OCI-LY7 (cell line): ENCODE results near the gene CARD11. TPM values are rescaled to one million over a fixed set of nuclear protein-coding genes. Genes with fewer than 3 reads are reported as not detected.

Source experiments
- BruUV-seq: library from RNA; stranded (reverse); fragments of 400-500 nt; replicated peaks from 2 replicates; lab custom pipeline; 2021; lab: Mats Ljungman, UMichigan
- CTCF ChIA-PET: fragments of 300-600 bp; sonication (Branson Sonifier 250); formaldehyde crosslinking; loops from one replicate; lab custom pipeline; 2022; ENCODE audit warnings: antibody characterized with exemption; ENCODE audit not compliant: unreplicated experiment; lab: Charles Lee
- POLR2A ChIA-PET: fragments of 300-600 bp; sonication (Branson Sonifier 250); formaldehyde crosslinking; loops from one replicate; lab custom pipeline; 2022; ENCODE audit warnings: antibody characterized with exemption; lab: Charles Lee
- DNase-seq: peaks from one replicate; pipeline ENCODE4 v3.0.0-alpha.2; 2015; ENCODE audit warnings: low spot score
- H2AFZ ChIP-seq: fragments of 200-600 bp; sonication (generic), shearing (Covaris generic); 2 replicates; pipeline ENCODE4 v1.6.1; 2014; ENCODE audit warnings: mild to moderate bottlenecking, antibody characterized with exemption, low read length, moderate library complexity
- H3K27ac ChIP-seq: fragments of 200-600 bp; sonication (generic); 2 replicates; pipeline ENCODE4 v1.5.1; 2014; ENCODE audit warnings: mixed run types, low read depth, mild to moderate bottlenecking, moderate library complexity, low read length, inconsistent platforms; ENCODE audit not compliant: poor library complexity, severe bottlenecking
- H3K36me3 ChIP-seq: fragments of 200-600 bp; sonication (generic); 2 replicates; pipeline ENCODE4 v1.6.1; 2014; ENCODE audit warnings: mild to moderate bottlenecking, antibody characterized with exemption, low read length, moderate library complexity, mixed read lengths; ENCODE audit not compliant: insufficient read depth
- H3K4me1 ChIP-seq: fragments of 200-600 bp; sonication (generic); 2 replicates; pipeline ENCODE4 v1.5.1; 2014; ENCODE audit warnings: mild to moderate bottlenecking, low read length; ENCODE audit not compliant: insufficient read depth, poor library complexity, severe bottlenecking
- H3K4me2 ChIP-seq: fragments of 200-600 bp; sonication (generic); 2 replicates; pipeline ENCODE4 v1.6.1; 2014; ENCODE audit warnings: mild to moderate bottlenecking, low read length
- H3K4me3 ChIP-seq: fragments of 200-600 bp; sonication (generic); 2 replicates; pipeline ENCODE4 v1.5.1; 2014; ENCODE audit warnings: mild to moderate bottlenecking, low read depth, low read length; ENCODE audit not compliant: poor library complexity, severe bottlenecking
- H3K79me2 ChIP-seq: fragments of 200-600 bp; sonication (generic); 2 replicates; pipeline ENCODE4 v1.6.1; 2016; ENCODE audit warnings: low read depth, mild to moderate bottlenecking, low read length, moderate library complexity, mixed read lengths; ENCODE audit not compliant: insufficient read depth
- H3K9me2 ChIP-seq: fragments of 200-600 bp; sonication (generic); 2 replicates; pipeline ENCODE4 v1.6.1; 2016; ENCODE audit warnings: mild to moderate bottlenecking, low read length, mixed read lengths; ENCODE audit not compliant: insufficient read depth
- H3K9me3 ChIP-seq: fragments of 200-600 bp; sonication (generic); 2 replicates; pipeline ENCODE4 v1.6.1; 2014; ENCODE audit warnings: mild to moderate bottlenecking, mixed run types, low read length, mixed read lengths
- H4K20me1 ChIP-seq: fragments of 200-600 bp; sonication (generic); 2 replicates; pipeline ENCODE4 v1.6.1; 2014; ENCODE audit warnings: mild to moderate bottlenecking, antibody characterized with exemption, low read length, moderate library complexity, mixed read lengths; ENCODE audit not compliant: insufficient read depth
- CTCF ChIP-seq: fragments of 200-600 bp; sonication (generic); conservative IDR thresholded peaks from 2 replicates; pipeline ENCODE4 v1.5.1; 2014; ENCODE audit warnings: mild to moderate bottlenecking, antibody characterized with exemption, low read length, moderate library complexity, mixed read lengths
- EZH2phosphoT487 ChIP-seq: fragments of 200-600 bp; sonication (generic); IDR thresholded peaks from 2 replicates; pipeline ENCODE4 v1.6.1; 2018; ENCODE audit warnings: low read depth, borderline replicate concordance, mild to moderate bottlenecking, mixed run types, antibody characterized with exemption, low read length, moderate library complexity, mixed read lengths
- intact Hi-C: fragments of 100-400 bp; cut with micrococcal nuclease; formaldehyde crosslinking; loops from one replicate; pipeline ENCODE4 v1.10.0; 2022; ENCODE audit not compliant: unreplicated experiment
- total RNA-seq, 2 experiments: library from RNA; depleted of rRNA in 1 of 2; stranded (reverse); fragments of >200 nt in 1 of 2; shearing (Covaris generic) in 1 of 2; gene quantifications; 2 replicates each; pipeline ENCODE4 v1.2.3, GENCODE V29; 2014 to 2022

Gene CARD11
- total RNA-seq, 2 experiments from 2014 or later: 33.8 to 63.5 TPM

GRCh38 chr7:3042861-3043489 is 692 bp downstream of the CARD11 start:
- TF ChIP-seq EZH2phosphoT487 (no peak), CTCF (no peak)
- H3K4me1 ChIP-seq: peaks cover 33% of the 10 kb centered on the region
- intact Hi-C loops: loop anchor here (1.0 to 2.0 kb wide), 3 partner anchors 65 to 156 kb away; no protein-coding TSS in a partner anchor
- peak overlapping the region; percentile 82 for H3K4me3 ChIP-seq
- peaks cover 14% of the 10 kb centered on the region; the same call in 1 of the 2 replicates for H3K36me3 ChIP-seq
- H3K27ac ChIP-seq: peak overlapping the region; percentile 52
- peaks cover 15% of the 10 kb centered on the region; the same call in 1 of the 2 replicates for H3K79me2 ChIP-seq
- H4K20me1 ChIP-seq: peaks cover 7% of the 10 kb centered on the region; the same call in 1 of the 2 replicates
- no TSS peak for BruUV-seq
- no peaks in the 10 kb centered on the region for H3K9me3 ChIP-seq
- H3K9me2 ChIP-seq: no peaks in the 10 kb centered on the region
- ChIA-PET CTCF (interaction anchor here (0.5 kb wide), 1 partner anchor 33 kb away, joined by 3 read pairs; no protein-coding TSS in a partner anchor), POLR2A (interaction anchor here (2.2 kb wide), 1 partner anchor 148 kb away, joined by 6 read pairs; no protein-coding TSS in a partner anchor)
- H2AFZ ChIP-seq: peak overlapping the region; percentile 77; the same call in 1 of the 2 replicates
- peak; percentile 86 for DNase-seq
- H3K4me2 ChIP-seq: peak overlapping the region; percentile 84

DNA sequence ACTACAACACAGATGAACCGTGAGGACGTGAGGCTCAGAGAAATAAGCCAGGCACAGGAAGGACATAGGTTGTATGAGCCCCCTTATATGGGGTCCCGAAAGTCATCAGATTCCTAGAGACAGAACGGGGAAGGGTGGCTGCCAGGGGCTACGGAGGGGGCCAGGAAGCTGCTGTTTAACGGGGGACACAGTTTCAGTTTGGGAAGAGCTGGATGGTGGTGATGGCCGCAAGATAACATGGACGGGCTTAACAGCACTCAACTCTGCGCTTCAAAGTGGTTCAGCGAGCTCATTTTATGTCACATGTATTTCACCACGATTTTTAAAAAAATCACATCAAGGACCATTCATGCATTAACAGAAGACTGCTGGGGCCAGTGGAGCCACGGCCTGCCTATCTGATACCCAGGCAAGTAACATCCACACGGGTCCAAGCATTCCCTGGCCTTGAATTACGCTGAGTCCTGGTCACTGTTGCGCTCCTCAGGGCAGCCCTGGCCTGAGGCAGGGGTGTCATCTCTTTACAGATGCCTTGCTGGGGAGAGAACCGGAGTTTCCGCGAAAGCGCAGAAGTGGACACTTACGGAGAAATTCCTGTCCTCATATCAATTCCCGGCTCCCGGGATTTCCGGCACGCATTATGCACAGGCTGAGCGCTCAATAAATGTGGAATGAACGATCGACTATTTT is 1.5 kb downstream of the CARD11 start:
- peaks cover 15% of the 10 kb centered on the region; the same call in 1 of the 2 replicates for H3K79me2 ChIP-seq
- peaks cover 7% of the 10 kb centered on the region; the same call in 1 of the 2 replicates for H4K20me1 ChIP-seq
- H3K9me3 ChIP-seq: no peaks in the 10 kb centered on the region
- TF ChIP-seq EZH2phosphoT487 (no peak), CTCF (no peak)
- peak overlapping the region; percentile 82 for H3K4me3 ChIP-seq
- DNase-seq: no peak
- peak overlapping the region; percentile 52 for H3K27ac ChIP-seq
- BruUV-seq: no TSS peak
- peaks cover 14% of the 10 kb centered on the region; the same call in 1 of the 2 replicates for H3K36me3 ChIP-seq
- ChIA-PET CTCF (interaction anchor here (0.5 to 0.9 kb wide), 4 partner anchors 31 to 133 kb away, joined by 3 to 8 read pairs (median 3); no protein-coding TSS in a partner anchor), POLR2A (interaction anchor here (0.7 to 2.2 kb wide), 3 partner anchors 11 to 147 kb away, joined by 3 to 6 read pairs (median 4); no protein-coding TSS in a partner anchor)
- peak overlapping the region; percentile 84 for H3K4me2 ChIP-seq
- intact Hi-C loops: loop anchor here (2.0 kb wide), 2 partner anchors 147 to 155 kb away; no protein-coding TSS in a partner anchor
- H3K4me1 ChIP-seq: peaks cover 40% of the 10 kb centered on the region
- H2AFZ ChIP-seq: no peak overlapping the region
- H3K9me2 ChIP-seq: no peaks in the 10 kb centered on the region
